Mucosa of rectum (tissue), 2 donors: ENCODE measurements around the gene SLC30A4.

Source experiments
- H3K27ac ChIP-seq, 2 donors: one replicate each; pipeline ENCODE4 v1.7.0; 2013; ENCODE audit warnings: inconsistent platforms in 2 of 2, low read depth in 2 of 2, low read length in 2 of 2
- H3K27me3 ChIP-seq, 2 donors: one replicate each; pipeline ENCODE4 v1.7.0; 2013; ENCODE audit warnings: low read length in 2 of 2; ENCODE audit not compliant: control insufficient read depth in 2 of 2, insufficient read depth in 2 of 2
- H3K36me3 ChIP-seq, 2 donors: one replicate each; pipeline ENCODE4 v1.7.0; 2013; ENCODE audit warnings: low read length in 2 of 2; ENCODE audit not compliant: control insufficient read depth in 2 of 2, insufficient read depth in 2 of 2
- H3K4me1 ChIP-seq, 2 donors: one replicate each; pipeline ENCODE4 v1.7.0; 2013; ENCODE audit warnings: low read length in 2 of 2, mild to moderate bottlenecking in 1 of 2; ENCODE audit not compliant: control insufficient read depth in 2 of 2, insufficient read depth in 2 of 2
- H3K4me3 ChIP-seq, 2 donors: one replicate each; pipeline ENCODE4 v1.7.0; 2013; ENCODE audit warnings: low read length in 2 of 2
- H3K9ac ChIP-seq, 2 donors: one replicate each; pipeline ENCODE4 v1.7.0; 2013; ENCODE audit warnings: low read length in 2 of 2, low read depth in 1 of 2, mild to moderate bottlenecking in 1 of 2
- H3K9me3 ChIP-seq, 2 donors: one replicate each; pipeline ENCODE4 v1.7.0; 2013; ENCODE audit warnings: low read length in 2 of 2; ENCODE audit not compliant: control insufficient read depth in 2 of 2
- donor health status: healthy.
- donor health status: Normal muscosa, but diverticular disease.

The SLC30A4 gene

GRCh38 chr15:45476410-45476809 is 46.1 kb downstream of the SLC30A4 start:
- Histone ChIP-seq H3K4me1 (no peaks in the 10 kb centered on the region), H3K4me3 (no peak overlapping the region), H3K36me3 (peaks cover 21 to 26% of the 10 kb centered on the region in 2 donors), H3K9me3 (no peaks in the 10 kb centered on the region), H3K27me3 (no peaks in the 10 kb centered on the region), H3K27ac (no peak overlapping the region), H3K9ac (no peak overlapping the region)

GRCh38 chr15:45474799-45475198 is 47.8 kb downstream of the SLC30A4 start:
- Histone ChIP-seq H3K9me3 (no peaks in the 10 kb centered on the region), H3K9ac (no peak overlapping the region), H3K4me3 (no peak overlapping the region), H3K27me3 (no peaks in the 10 kb centered on the region), H3K27ac (no peak overlapping the region), H3K36me3 (peaks cover 8 to 18% of the 10 kb centered on the region in 2 donors), H3K4me1 (no peaks in the 10 kb centered on the region)

GRCh38 chr15:45473068-45473467 is 49.5 kb downstream of the SLC30A4 start:
- H3K9me3 ChIP-seq = no peaks in the 10 kb centered on the region
- no peak overlapping the region for H3K9ac ChIP-seq
- H3K4me3 ChIP-seq = no peak overlapping the region
- no peak overlapping the region for H3K27ac ChIP-seq
- H3K27me3 ChIP-seq = no peaks in the 10 kb centered on the region
- H3K4me1 ChIP-seq = no peaks in the 10 kb centered on the region
- peaks cover 0 to 5% of the 10 kb centered on the region in 2 donors for H3K36me3 ChIP-seq

GRCh38 chr15:45471151-45471550 is 51.4 kb downstream of the SLC30A4 start:
- no peaks in the 10 kb centered on the region for H3K9me3 ChIP-seq

GRCh38 chr15:45469441-45469840 is 53.1 kb downstream of the SLC30A4 start:
- Histone ChIP-seq H3K36me3 (peaks cover 3 to 7% of the 10 kb centered on the region in 2 donors), H3K9ac (no peak overlapping the region), H3K27me3 (no peaks in the 10 kb centered on the region), H3K4me1 (no peaks in the 10 kb centered on the region), H3K9me3 (no peaks in the 10 kb centered on the region), H3K4me3 (no peak overlapping the region), H3K27ac (no peak overlapping the region)

More at GRCh38 chr15:45471151-45471550, 51.4 kb downstream of the SLC30A4 start:
- Histone ChIP-seq H3K27ac (no peak overlapping the region), H3K36me3 (peaks cover 0 to 7% of the 10 kb centered on the region in 2 donors), H3K27me3 (no peaks in the 10 kb centered on the region), H3K4me3 (no peak overlapping the region), H3K4me1 (no peaks in the 10 kb centered on the region), H3K9ac (no peak overlapping the region)

GRCh38 chr15:45469027-45469426 is 53.5 kb downstream of the SLC30A4 start:
- H3K9ac ChIP-seq = no peak overlapping the region
- H3K9me3 ChIP-seq = no peaks in the 10 kb centered on the region
- peaks cover 4 to 7% of the 10 kb centered on the region in 2 donors for H3K36me3 ChIP-seq
- no peak overlapping the region for H3K27ac ChIP-seq
- no peak overlapping the region for H3K4me3 ChIP-seq
- no peaks in the 10 kb centered on the region for H3K4me1 ChIP-seq
- H3K27me3 ChIP-seq = no peaks in the 10 kb centered on the region

- peaks cover 8 to 10% of the 10 kb centered on the region in 2 donors for H3K36me3 ChIP-seq
- H3K27ac ChIP-seq = no peak overlapping the region
- no peak overlapping the region for H3K9ac ChIP-seq
- no peaks in the 10 kb centered on the region for H3K4me1 ChIP-seq
- no peaks in the 10 kb centered on the region for H3K27me3 ChIP-seq
- H3K4me3 ChIP-seq = no peak overlapping the region
- no peaks in the 10 kb centered on the region for H3K9me3 ChIP-seq
These were observed 54.3 kb downstream of the SLC30A4 start for GRCh38 chr15:45468294-45468693.

- Histone ChIP-seq H3K4me3 (peak overlapping the region; percentile 47 to 73), H3K9ac (no peak overlapping the region), H3K27ac (no peak overlapping the region), H3K36me3 (peaks cover 12 to 14% of the 10 kb centered on the region in 2 donors), H3K27me3 (no peaks in the 10 kb centered on the region), H3K4me1 (peaks cover 29 to 43% of the 10 kb centered on the region in 2 donors), H3K9me3 (no peaks in the 10 kb centered on the region)
These were observed 63.7 kb downstream of the SLC30A4 start for GRCh38 chr15:45458746-45459403.

GRCh38 chr15:45457641-45458539 is 64.7 kb downstream of the SLC30A4 start:
- peak overlapping the region; percentile 59 to 68 for H3K27ac ChIP-seq

GRCh38 chr15:45457220-45457619 is 65.3 kb downstream of the SLC30A4 start:
- Histone ChIP-seq H3K27ac (peak overlapping the region; percentile 59 to 68), H3K4me1 (peaks cover 31 to 48% of the 10 kb centered on the region in 2 donors), H3K36me3 (peaks cover 9 to 11% of the 10 kb centered on the region in 2 donors), H3K9me3 (no peaks in the 10 kb centered on the region), H3K4me3 (peak overlapping the region in 1 of 2 donors; percentile 73), H3K27me3 (no peaks in the 10 kb centered on the region), H3K9ac (peak overlapping the region in 1 of 2 donors; percentile 59)

More at GRCh38 chr15:45457641-45458539, 64.7 kb downstream of the SLC30A4 start:
- Histone ChIP-seq H3K4me3 (peak overlapping the region; percentile 47 to 73), H3K9ac (peak overlapping the region; percentile 43 to 59), H3K27me3 (no peaks in the 10 kb centered on the region), H3K4me1 (peaks cover 31 to 48% of the 10 kb centered on the region in 2 donors), H3K36me3 (peaks cover 9 to 11% of the 10 kb centered on the region in 2 donors), H3K9me3 (no peaks in the 10 kb centered on the region)
